ENCODE measurements around the gene SERP2.

DNA sequence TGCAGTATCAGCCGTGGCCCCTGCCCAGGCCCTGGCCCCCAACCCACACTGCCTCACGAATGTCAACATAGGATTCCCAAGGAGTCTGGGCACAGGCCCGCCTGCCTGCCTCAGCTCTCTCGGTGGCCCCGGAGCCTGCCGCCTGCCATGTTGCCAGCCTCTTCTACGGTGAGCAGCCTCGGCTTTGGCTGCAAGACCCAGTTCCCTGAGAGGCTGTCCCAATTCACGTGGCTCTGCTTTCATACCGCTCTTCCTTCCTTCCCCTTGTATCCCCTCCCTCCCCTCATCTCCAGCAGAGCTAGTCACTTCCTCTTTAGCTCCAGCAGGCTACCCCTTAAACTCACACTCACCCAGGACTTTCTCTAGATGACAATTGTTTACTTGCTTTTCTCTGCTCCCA lies 42.7 kb downstream of the SERP2 start:
- TF ChIP-seq, protein P1, sequence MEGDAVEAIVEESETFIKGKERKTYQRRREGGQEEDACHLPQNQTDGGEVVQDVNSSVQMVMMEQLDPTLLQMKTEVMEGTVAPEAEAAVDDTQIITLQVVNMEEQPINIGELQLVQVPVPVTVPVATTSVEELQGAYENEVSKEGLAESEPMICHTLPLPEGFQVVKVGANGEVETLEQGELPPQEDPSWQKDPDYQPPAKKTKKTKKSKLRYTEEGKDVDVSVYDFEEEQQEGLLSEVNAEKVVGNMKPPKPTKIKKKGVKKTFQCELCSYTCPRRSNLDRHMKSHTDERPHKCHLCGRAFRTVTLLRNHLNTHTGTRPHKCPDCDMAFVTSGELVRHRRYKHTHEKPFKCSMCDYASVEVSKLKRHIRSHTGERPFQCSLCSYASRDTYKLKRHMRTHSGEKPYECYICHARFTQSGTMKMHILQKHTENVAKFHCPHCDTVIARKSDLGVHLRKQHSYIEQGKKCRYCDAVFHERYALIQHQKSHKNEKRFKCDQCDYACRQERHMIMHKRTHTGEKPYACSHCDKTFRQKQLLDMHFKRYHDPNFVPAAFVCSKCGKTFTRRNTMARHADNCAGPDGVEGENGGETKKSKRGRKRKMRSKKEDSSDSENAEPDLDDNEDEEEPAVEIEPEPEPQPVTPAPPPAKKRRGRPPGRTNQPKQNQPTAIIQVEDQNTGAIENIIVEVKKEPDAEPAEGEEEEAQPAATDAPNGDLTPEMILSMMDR (IDR thresholded peaks at IDR 0.05), result no peak
- TF ChIP-seq POLR2A (IDR thresholded peaks at IDR 0.05), result no peak
